T-helper 2 cell treated with Interferon-gamma antibody and Interleukin-4, amounts not matched to agents 5 μg/mL and 100 μg/mL, for 36 hours (primary cell): Measurements from ENCODE around the gene FGD4.

ENCODE experiments used
- DNase-seq: peaks from one replicate; pipeline ENCODE4 v3.0.0; 2021; ENCODE audit warnings: low spot score
- H3K27ac Mint-ChIP-seq: one replicate; pipeline ENCODE4 v1.8.0; 2021; ENCODE audit warnings: mild to moderate bottlenecking, mixed read lengths
- H3K27me3 Mint-ChIP-seq: one replicate; pipeline ENCODE4 v1.8.0; 2021; ENCODE audit warnings: low read depth, mixed read lengths
- H3K36me3 Mint-ChIP-seq: one replicate; pipeline ENCODE4 v1.8.0; 2021; ENCODE audit warnings: low read depth, mixed read lengths
- H3K4me1 Mint-ChIP-seq: one replicate; pipeline ENCODE4 v1.8.0; 2021; ENCODE audit warnings: low read depth, mixed read lengths
- H3K4me3 Mint-ChIP-seq: one replicate; pipeline ENCODE4 v1.8.0; 2022; ENCODE audit warnings: mild to moderate bottlenecking, moderate library complexity, mixed read lengths
- H3K9me3 Mint-ChIP-seq: one replicate; pipeline ENCODE4 v1.8.0; 2021; ENCODE audit warnings: mixed read lengths

FGD4 gene

GRCh38 chr12:32454075-32454474, 54.7 kb downstream of the FGD4 start:
- Mint-ChIP-seq H3K36me3 (no peaks in the 10 kb centered on the region), H3K9me3 (no peaks in the 10 kb centered on the region), H3K27me3 (peaks cover 6% of the 10 kb centered on the region), H3K27ac (no peak overlapping the region), H3K4me3 (no peak overlapping the region), H3K4me1 (peaks cover under 1% of the 10 kb centered on the region)
- DNase-seq = no peak

GRCh38 chr12:32454866-32455265, 55.5 kb downstream of the FGD4 start:
- H3K9me3 Mint-ChIP-seq = no peaks in the 10 kb centered on the region
- no peaks in the 10 kb centered on the region for H3K36me3 Mint-ChIP-seq
- H3K27me3 Mint-ChIP-seq = peaks cover 6% of the 10 kb centered on the region
- no peak overlapping the region for H3K4me3 Mint-ChIP-seq
- H3K4me1 Mint-ChIP-seq = no peaks in the 10 kb centered on the region
- no peak overlapping the region for H3K27ac Mint-ChIP-seq
- DNase-seq = no peak

- H3K9me3 Mint-ChIP-seq = no peaks in the 10 kb centered on the region
These were observed 56.3 kb downstream of the FGD4 start for GRCh38 chr12:32455607-32456071.

DNA sequence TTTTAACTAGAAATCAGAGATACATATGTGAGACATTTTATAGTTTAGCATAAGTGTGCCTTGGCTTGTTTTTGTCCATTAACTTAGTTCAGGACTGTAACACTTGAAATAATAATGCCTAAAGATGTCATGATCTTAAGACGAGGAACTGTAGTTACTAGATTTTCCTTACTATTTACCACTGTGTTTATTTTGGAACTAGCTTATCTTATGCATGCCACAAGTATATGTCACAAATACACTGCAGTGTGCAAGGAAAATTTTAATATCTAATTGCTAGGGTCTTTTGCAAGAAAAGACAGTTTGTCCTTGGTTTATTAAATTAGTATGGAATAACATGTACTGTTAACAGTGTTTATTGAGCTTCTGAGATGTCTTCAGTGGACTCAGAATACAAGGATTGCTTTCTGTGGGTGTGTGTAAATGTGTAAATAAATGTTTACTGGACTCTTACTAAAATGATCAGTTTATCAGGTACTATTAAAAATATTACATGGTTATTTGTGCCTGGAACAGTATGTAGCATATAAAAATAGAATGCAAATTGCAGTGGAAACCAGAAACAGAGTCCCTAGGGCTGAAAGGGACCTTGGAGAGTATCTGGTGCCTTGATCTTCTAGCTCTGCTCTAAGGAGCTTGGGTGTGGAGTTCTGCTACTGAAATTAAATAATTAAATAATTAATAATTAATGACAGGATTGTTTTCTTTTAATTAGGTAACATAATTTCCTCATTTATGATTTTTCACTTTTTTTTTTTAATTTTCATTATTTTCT, 58.1 kb downstream of the FGD4 start:
- H3K4me3 Mint-ChIP-seq = no peak overlapping the region
- no peak overlapping the region for H3K27ac Mint-ChIP-seq
- DNase-seq = no peak
- H3K9me3 Mint-ChIP-seq = no peaks in the 10 kb centered on the region
- H3K27me3 Mint-ChIP-seq = peaks cover 9% of the 10 kb centered on the region
- no peaks in the 10 kb centered on the region for H3K36me3 Mint-ChIP-seq
- H3K4me1 Mint-ChIP-seq = no peaks in the 10 kb centered on the region

More at GRCh38 chr12:32455607-32456071, 56.3 kb downstream of the FGD4 start:
- no peaks in the 10 kb centered on the region for H3K36me3 Mint-ChIP-seq
- H3K4me3 Mint-ChIP-seq = no peak overlapping the region
- H3K27me3 Mint-ChIP-seq = peaks cover 6% of the 10 kb centered on the region
- H3K27ac Mint-ChIP-seq = no peak overlapping the region
- H3K4me1 Mint-ChIP-seq = no peaks in the 10 kb centered on the region
- DNase-seq = no peak

DNA sequence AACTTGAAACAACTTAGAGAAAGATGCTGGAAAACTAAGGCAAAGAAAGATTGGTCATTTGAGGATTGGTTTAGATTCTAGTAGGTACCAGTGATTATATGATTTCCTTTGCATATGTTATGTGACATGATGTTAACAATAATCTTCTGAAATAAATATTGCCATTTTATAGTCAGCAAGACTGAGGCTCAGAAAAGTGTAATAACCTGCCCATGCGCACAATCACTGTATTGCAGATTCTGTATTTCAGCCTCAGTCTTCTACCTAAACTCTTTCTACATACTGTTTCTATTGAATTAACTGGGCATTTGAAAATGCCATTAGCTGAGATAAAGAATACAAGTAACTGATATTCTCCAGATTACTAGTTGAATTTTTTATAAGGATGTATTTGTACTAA, 61.3 kb downstream of the FGD4 start:
- Mint-ChIP-seq H3K27me3 (peaks cover 2% of the 10 kb centered on the region), H3K4me1 (no peaks in the 10 kb centered on the region), H3K9me3 (no peaks in the 10 kb centered on the region), H3K27ac (no peak overlapping the region), H3K36me3 (no peaks in the 10 kb centered on the region), H3K4me3 (no peak overlapping the region)
- DNase-seq = no peak

GRCh38 chr12:32462908-32463307, 63.5 kb downstream of the FGD4 start:
- Mint-ChIP-seq H3K27ac (no peak overlapping the region), H3K9me3 (no peaks in the 10 kb centered on the region), H3K4me3 (no peak overlapping the region), H3K36me3 (no peaks in the 10 kb centered on the region), H3K27me3 (peaks cover 2% of the 10 kb centered on the region), H3K4me1 (no peaks in the 10 kb centered on the region)
- DNase-seq = no peak

- Mint-ChIP-seq H3K36me3 (no peaks in the 10 kb centered on the region), H3K4me1 (no peaks in the 10 kb centered on the region), H3K4me3 (no peak overlapping the region), H3K9me3 (no peaks in the 10 kb centered on the region), H3K27me3 (peaks cover 2% of the 10 kb centered on the region), H3K27ac (no peak overlapping the region)
- DNase-seq = no peak
These were observed 66.8 kb downstream of the FGD4 start for GRCh38 chr12:32466187-32466586.

GRCh38 chr12:32466986-32467711, 67.8 kb downstream of the FGD4 start:
- Mint-ChIP-seq H3K9me3 (no peaks in the 10 kb centered on the region), H3K27me3 (no peaks in the 10 kb centered on the region), H3K36me3 (no peaks in the 10 kb centered on the region), H3K4me3 (no peak overlapping the region), H3K4me1 (no peaks in the 10 kb centered on the region), H3K27ac (no peak overlapping the region)
- no peak for DNase-seq

GRCh38 chr12:32467959-32468863, 68.9 kb downstream of the FGD4 start:
- H3K9me3 Mint-ChIP-seq = no peaks in the 10 kb centered on the region
- H3K36me3 Mint-ChIP-seq = no peaks in the 10 kb centered on the region
- no peaks in the 10 kb centered on the region for H3K4me1 Mint-ChIP-seq
- no peaks in the 10 kb centered on the region for H3K27me3 Mint-ChIP-seq
- no peak for DNase-seq
- no peak overlapping the region for H3K27ac Mint-ChIP-seq
- no peak overlapping the region for H3K4me3 Mint-ChIP-seq

DNA sequence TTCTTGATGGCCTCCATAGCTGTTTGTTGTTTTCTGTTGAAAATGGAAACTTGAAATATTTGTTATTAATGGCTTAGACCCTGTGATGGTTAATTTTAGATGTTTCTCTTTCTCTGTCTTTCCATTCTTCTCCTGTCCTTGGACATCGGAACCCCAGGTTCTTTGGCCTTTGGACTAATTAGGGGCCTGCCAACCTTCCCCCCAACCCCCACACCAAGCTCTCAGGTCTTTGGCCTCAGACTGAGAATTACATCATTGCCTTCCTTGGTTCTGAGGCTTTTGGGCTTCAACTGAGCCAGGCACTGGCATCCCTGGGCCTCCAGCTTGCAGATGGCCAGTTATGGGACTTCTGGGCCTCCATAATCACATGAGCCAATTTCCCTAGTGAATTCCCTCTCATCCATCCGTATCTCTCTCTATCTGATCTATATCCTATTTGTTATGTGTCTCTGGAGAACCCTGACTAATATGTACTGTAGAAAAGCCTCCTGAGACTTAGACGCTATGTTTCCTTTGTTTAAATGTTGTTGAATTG, 71.6 kb downstream of the FGD4 start:
- peaks cover 4% of the 10 kb centered on the region for H3K27me3 Mint-ChIP-seq
- no peaks in the 10 kb centered on the region for H3K36me3 Mint-ChIP-seq
- DNase-seq = no peak

DNA sequence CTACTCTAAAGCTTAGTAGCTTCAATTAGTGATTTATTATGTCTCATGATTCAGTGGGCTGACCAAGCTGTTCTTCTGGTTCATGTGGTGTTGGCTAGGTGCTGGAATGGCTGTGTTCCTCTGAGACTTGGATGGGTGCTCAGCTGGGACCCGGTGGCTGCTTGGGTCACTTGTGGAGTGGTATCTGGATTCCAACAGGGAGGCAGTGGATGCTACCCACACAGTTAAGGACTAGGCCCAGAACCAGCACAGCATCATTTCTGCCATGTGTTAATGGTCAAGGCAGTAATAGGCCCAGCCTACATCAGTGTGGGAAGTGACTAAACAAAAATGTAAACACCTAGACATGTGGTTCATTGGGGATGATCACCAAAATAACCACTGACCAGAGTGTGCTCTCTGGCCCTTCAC, 72.2 kb downstream of the FGD4 start:
- DNase-seq = no peak
- no peaks in the 10 kb centered on the region for H3K36me3 Mint-ChIP-seq
- no peak overlapping the region for H3K4me3 Mint-ChIP-seq
- H3K27ac Mint-ChIP-seq = no peak overlapping the region
- peaks cover 4% of the 10 kb centered on the region for H3K27me3 Mint-ChIP-seq
- no peaks in the 10 kb centered on the region for H3K9me3 Mint-ChIP-seq
- H3K4me1 Mint-ChIP-seq = no peaks in the 10 kb centered on the region

More for the DNA sequence above, 71.6 kb downstream of the FGD4 start:
- Mint-ChIP-seq H3K4me1 (no peaks in the 10 kb centered on the region), H3K9me3 (no peaks in the 10 kb centered on the region), H3K27ac (no peak overlapping the region), H3K4me3 (no peak overlapping the region)

DNA sequence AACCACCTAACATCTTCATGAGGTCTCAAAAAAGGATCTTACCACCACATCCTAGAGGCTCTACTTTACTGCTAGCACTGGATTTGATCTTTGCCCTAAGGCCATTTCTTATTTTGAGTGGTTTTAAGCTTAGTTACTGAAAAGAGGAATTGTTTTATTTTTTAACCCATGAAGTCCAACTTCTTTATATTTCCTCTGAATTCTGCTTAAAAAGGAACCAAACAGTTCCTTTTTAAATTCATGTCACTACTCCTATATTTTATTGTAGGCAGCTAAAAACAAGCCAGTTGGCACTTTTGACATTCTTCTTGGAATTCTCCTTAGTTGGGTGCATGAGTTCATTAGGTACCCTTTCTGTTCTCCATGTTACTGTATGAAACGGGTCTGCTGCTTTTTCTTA, 76.4 kb downstream of the FGD4 start:
- Mint-ChIP-seq H3K27ac (no peak overlapping the region), H3K9me3 (no peaks in the 10 kb centered on the region)

GRCh38 chr12:32476446-32476845, 77.1 kb downstream of the FGD4 start:
- no peak overlapping the region for H3K4me3 Mint-ChIP-seq
- no peak for DNase-seq
- no peak overlapping the region for H3K27ac Mint-ChIP-seq
- H3K9me3 Mint-ChIP-seq = no peaks in the 10 kb centered on the region
- H3K36me3 Mint-ChIP-seq = no peaks in the 10 kb centered on the region
- peaks cover 8% of the 10 kb centered on the region for H3K27me3 Mint-ChIP-seq
- H3K4me1 Mint-ChIP-seq = no peaks in the 10 kb centered on the region

More for the DNA sequence above, 76.4 kb downstream of the FGD4 start:
- H3K27me3 Mint-ChIP-seq = peaks cover 8% of the 10 kb centered on the region
- no peak for DNase-seq
- no peaks in the 10 kb centered on the region for H3K36me3 Mint-ChIP-seq
- no peaks in the 10 kb centered on the region for H3K4me1 Mint-ChIP-seq
- H3K4me3 Mint-ChIP-seq = no peak overlapping the region
